HEK293 (cell line): ENCODE data around the gene RPN2.

Source experiments
- ZBTB10 ChIP-seq: fragments of 450-650 bp; formaldehyde crosslinking; IDR thresholded peaks from 2 replicates; pipeline ENCODE4 v1.5.1; 2016; ENCODE audit warnings: missing biosample characterization, missing genetic modification characterization
- ZNF600 ChIP-seq: fragments of 450-650 bp; formaldehyde crosslinking; IDR thresholded peaks from 2 replicates; pipeline ENCODE4 v1.5.1; 2016; ENCODE audit warnings: missing biosample characterization, missing genetic modification characterization

DNA sequence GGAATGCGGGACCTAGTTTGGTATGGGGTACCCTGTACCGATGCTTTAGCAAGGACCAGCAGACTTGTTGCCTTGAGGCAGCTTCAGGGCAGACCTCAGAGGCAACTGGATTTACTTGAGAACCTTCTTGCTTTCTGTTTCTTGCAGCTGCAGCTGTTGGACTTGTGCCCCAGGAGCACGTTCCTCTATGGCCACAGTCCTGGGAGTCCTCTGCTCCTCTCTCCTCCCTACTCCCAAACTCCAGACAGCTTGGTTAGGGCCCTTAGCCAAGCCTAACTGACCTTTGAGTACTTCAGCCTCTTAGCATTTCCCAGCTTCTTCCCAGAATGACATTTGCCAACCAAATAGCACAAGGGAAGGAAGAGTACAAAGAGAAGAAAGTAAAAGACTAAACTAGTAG is 47.8 kb downstream of the RPN2 start:
- TF ChIP-seq ZBTB10 (tag by site-specific recombination), result no peak
- TF ChIP-seq ZNF600 (tag by site-specific recombination), result no peak
